ENCODE results near the gene MYCT1.

Gene MYCT1

DNA sequence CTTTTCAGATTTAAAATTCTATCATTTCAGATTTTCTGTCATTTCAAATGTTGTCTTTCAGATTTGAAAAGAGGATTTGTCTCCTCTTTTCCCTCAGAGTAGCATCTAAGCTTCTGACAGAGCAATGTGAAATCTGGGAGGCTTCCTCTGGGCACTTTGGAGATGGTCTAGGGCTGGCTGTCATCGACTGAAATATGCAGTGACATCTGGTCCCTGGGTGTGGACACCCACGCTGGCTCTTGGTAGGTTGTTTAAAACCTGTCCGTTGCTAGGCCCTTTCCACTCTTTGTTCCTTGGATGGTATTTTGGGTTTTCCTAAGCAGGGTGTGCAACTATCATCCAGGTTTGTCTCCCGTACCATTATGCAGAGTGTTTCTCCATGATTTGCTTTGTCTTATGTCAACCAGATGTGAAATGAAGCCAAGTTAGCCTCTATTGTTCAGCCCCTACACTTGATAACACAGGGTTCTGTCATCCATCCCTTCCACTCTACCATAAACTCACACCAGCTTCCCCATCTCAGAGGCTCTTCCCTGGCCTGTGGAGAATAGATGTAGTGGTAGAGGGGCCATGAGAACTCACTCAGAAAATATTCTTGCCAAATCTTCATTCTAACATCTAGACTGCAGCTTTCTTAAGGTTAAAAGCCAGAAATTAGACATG, 47.9 kb downstream of the MYCT1 start:
- Mint-ChIP-seq H3K27ac (no peak overlapping the region), H3K36me3 (ENCODE audit: low read depth) (no peaks in the 10 kb centered on the region), H3K27me3 (no peaks in the 10 kb centered on the region), H3K4me3 (no peak overlapping the region), H3K9me3 (no peaks in the 10 kb centered on the region), H3K4me1 (ENCODE audit: low read depth) (no peaks in the 10 kb centered on the region)
- intact Hi-C loops (cut with micrococcal nuclease), result no loop called here

DNA sequence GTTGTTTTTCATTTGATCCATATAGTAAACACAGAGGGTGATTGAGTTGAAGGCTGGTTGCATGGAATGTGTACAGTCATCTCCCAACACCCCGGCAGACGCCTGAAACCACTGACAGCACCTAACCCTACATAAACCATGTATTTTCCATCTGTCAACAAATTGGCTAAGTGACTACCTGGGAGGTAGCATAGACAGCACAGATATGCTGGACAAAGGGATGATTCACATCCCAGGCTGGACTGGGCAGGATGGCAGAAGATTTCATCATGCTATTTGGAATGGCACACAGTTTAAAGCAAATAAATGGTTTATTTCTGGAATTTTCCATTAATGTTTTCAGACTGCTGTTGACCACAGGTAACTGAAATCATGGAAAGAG, 48.5 kb downstream of the MYCT1 start:
- H3K36me3 Mint-ChIP-seq (ENCODE audit: low read depth), result no peaks in the 10 kb centered on the region
- intact Hi-C loops (cut with micrococcal nuclease), result no loop called here

DNA sequence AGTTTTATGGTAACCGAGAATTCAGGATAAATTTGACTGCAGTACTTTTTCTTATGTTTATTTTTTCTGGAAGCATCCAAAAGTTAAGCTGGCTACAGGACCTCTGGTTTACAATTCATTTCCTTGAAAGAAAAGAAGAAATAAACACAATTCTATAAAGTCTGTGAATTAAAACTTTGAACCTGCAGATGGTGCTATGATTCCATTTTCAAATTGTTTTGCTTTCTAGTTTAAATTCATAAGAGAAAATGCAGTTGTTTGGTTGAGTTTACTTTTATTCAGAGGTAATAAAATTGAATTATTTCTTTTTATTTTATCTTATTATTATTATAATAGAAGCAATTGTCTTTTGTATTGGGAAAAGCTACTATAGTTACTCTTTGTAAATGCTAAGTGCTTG, 51.1 kb downstream of the MYCT1 start:
- no peak overlapping the region for H3K27ac Mint-ChIP-seq
- no peaks in the 10 kb centered on the region for H3K36me3 Mint-ChIP-seq (ENCODE audit: low read depth)
- intact Hi-C loops (cut with micrococcal nuclease), result no loop called here
- no peaks in the 10 kb centered on the region for H3K27me3 Mint-ChIP-seq
- H3K4me1 Mint-ChIP-seq (ENCODE audit: low read depth), result no peaks in the 10 kb centered on the region
- H3K9me3 Mint-ChIP-seq, result no peaks in the 10 kb centered on the region
- H3K4me3 Mint-ChIP-seq, result no peak overlapping the region

More for the DNA sequence above, 48.5 kb downstream of the MYCT1 start:
- no peaks in the 10 kb centered on the region for H3K4me1 Mint-ChIP-seq (ENCODE audit: low read depth)
- no peaks in the 10 kb centered on the region for H3K27me3 Mint-ChIP-seq
- no peak overlapping the region for H3K4me3 Mint-ChIP-seq
- H3K9me3 Mint-ChIP-seq, result no peaks in the 10 kb centered on the region
- no peak overlapping the region for H3K27ac Mint-ChIP-seq

DNA sequence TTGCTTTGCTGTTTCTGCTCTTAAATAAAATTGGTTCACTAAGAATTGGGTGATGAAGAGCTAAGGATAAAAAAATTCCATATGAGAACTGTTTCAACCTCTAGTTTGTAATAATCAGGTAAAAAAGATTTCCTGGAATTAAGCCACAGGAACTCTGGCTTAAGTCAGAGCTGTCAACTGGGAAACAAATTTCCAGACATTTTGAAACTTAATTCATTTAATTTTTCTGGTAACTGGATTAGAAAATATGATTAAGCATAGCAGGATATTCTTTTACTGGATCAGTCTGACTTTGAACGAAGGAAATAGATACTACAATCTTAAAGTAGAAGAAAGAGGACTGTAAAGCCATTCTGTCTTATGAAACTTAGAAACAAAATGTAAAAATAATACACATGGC, 51.6 kb downstream of the MYCT1 start:
- Mint-ChIP-seq H3K27ac (no peak overlapping the region), H3K36me3 (ENCODE audit: low read depth) (no peaks in the 10 kb centered on the region), H3K9me3 (no peaks in the 10 kb centered on the region), H3K27me3 (no peaks in the 10 kb centered on the region), H3K4me1 (ENCODE audit: low read depth) (no peaks in the 10 kb centered on the region), H3K4me3 (no peak overlapping the region)
- intact Hi-C loops (cut with micrococcal nuclease), result no loop called here

DNA sequence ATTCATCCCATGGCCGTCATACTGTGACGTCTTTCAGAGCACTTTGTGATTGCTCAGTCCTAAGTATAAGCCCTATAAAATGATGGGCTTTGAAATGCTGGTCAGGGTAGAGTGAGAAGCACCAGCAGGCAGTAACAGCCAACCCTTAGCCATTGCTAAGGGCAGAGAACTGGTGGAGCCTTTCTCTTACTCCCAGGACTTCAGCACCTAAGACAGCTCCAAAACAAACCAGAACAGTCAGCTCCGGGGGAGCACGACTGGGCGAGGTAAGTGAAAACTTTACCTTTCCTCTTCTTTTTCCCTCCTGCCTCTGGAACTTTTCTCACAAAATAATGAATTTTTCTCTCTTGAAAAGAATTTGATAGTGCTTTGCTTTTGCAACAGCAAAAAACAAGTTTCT, 53.0 kb downstream of the MYCT1 start, which contains the start of gene VIP:
VIP (plus strand) TSS at position 104 of the 400 bp plus-strand sequence. CDS start 1,381 bp downstream, outside the sequence.
- intact Hi-C loops (cut with micrococcal nuclease), result no loop called here
- H3K9me3 Mint-ChIP-seq, result no peaks in the 10 kb centered on the region
- no peaks in the 10 kb centered on the region for H3K36me3 Mint-ChIP-seq (ENCODE audit: low read depth)
- no peak within 1 kb of the TSS for H3K4me3 Mint-ChIP-seq
- no peak within 1 kb of the TSS for H3K27ac Mint-ChIP-seq
- no peaks in the 10 kb centered on the region for H3K4me1 Mint-ChIP-seq (ENCODE audit: low read depth)
- H3K27me3 Mint-ChIP-seq, result no peaks in the 10 kb centered on the region

DNA sequence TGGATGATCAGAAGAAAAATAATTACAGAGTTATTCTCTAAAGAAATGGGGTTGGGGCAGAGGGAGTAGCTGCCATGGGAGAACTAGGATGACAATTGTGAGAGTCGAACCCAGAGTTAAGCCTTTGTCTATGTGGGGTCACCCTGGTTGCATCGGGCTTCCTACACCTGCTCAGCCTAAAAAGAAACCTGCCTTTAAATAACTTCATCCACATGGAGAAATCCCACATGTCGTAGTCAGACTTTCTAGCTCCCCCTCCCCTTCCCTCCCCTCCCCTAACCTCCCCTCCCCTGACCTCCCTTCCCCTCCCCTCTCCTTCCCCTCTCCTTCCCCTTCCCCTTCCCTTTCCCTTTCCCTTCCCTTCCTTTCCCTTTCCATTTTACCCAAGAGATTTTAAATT, 67.6 kb downstream of the MYCT1 start:
- Mint-ChIP-seq H3K27ac (no peak overlapping the region), H3K27me3 (no peaks in the 10 kb centered on the region), H3K4me1 (ENCODE audit: low read depth) (no peaks in the 10 kb centered on the region), H3K9me3 (no peaks in the 10 kb centered on the region), H3K4me3 (no peak overlapping the region), H3K36me3 (ENCODE audit: low read depth) (no peaks in the 10 kb centered on the region)
- intact Hi-C loops (cut with micrococcal nuclease), result no loop called here

DNA sequence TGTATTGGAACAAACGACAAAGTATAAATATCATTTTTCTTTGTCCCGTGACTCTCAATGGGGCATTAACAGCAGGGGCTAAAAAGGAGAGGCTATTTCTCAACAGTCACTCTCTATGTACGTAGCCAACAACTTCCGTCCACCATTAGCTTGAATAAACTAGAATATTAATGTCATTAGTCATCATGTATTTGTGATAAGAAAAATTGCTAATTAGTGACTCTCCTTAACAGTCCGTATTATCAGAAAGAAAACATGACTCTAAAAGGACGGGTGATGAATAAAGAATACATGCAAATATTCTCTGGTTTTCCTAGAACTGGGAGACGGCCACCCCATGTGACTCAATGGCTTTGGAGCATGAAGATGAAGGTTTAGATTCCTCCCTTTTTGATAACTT, 71.5 kb downstream of the MYCT1 start:
- intact Hi-C loops (cut with micrococcal nuclease), result no loop called here
- no peaks in the 10 kb centered on the region for H3K36me3 Mint-ChIP-seq (ENCODE audit: low read depth)
- no peaks in the 10 kb centered on the region for H3K9me3 Mint-ChIP-seq
- H3K4me3 Mint-ChIP-seq, result no peak overlapping the region
- H3K27me3 Mint-ChIP-seq, result no peaks in the 10 kb centered on the region
- no peaks in the 10 kb centered on the region for H3K4me1 Mint-ChIP-seq (ENCODE audit: low read depth)
- no peak overlapping the region for H3K27ac Mint-ChIP-seq

DNA sequence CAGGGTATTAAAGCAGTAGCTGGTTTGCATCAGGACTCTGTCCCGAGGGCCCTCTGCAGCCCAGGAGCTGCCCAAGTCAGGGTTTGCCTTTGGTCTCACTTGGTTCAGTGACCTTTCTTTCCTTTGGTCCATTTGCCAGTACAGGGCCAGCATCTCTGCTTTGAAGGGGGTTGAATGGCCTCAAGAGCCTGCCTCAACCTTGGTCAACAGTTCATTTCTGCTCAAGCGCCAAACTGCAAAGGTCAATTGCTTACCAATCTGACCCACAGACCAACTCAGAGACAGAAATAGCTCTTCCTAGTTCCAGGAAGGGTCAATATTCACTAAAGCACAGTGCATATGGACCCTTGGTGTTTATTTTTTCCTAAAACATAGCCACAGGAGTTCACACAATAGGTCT, 72.3 kb downstream of the MYCT1 start:
- no peaks in the 10 kb centered on the region for H3K36me3 Mint-ChIP-seq (ENCODE audit: low read depth)
- H3K9me3 Mint-ChIP-seq, result no peaks in the 10 kb centered on the region
- no peaks in the 10 kb centered on the region for H3K4me1 Mint-ChIP-seq (ENCODE audit: low read depth)
- no peak overlapping the region for H3K4me3 Mint-ChIP-seq
- H3K27ac Mint-ChIP-seq, result no peak overlapping the region
- intact Hi-C loops (cut with micrococcal nuclease), result no loop called here
- H3K27me3 Mint-ChIP-seq, result no peaks in the 10 kb centered on the region

DNA sequence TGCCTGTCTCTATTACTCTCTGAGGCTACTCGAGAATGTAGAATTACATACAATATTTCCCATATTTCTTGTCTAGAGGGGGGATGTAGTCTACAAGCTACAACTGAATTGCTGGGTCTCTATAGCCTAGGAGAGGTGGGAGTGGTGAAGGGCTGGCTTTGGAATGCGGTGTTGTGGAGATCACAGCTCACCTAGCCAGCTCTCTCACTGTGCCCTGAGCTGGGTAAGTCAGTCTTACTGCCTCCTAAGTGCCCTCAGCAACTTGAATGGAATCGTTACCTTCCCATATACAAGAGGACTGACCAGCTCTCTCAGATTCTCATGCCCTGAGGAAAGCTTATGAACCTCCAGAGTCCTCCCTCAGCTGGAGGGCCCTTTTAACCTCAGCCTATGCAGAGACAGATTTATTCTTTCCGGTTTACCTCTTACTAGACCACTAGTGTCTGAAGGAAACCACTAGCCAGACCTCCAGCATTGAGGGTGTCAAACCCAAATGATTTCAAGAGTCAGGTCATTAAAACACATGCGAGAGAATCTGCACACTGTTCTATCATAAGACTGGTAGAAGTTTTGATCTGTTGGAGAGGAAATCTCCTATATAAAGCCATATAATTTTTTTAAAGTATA, 73.5 kb downstream of the MYCT1 start:
- Mint-ChIP-seq H3K27ac (no peak overlapping the region), H3K27me3 (no peaks in the 10 kb centered on the region)

More for the DNA sequence above, 73.5 kb downstream of the MYCT1 start:
- Mint-ChIP-seq H3K36me3 (ENCODE audit: low read depth) (no peaks in the 10 kb centered on the region), H3K4me3 (no peak overlapping the region), H3K9me3 (no peaks in the 10 kb centered on the region), H3K4me1 (ENCODE audit: low read depth) (no peaks in the 10 kb centered on the region)
- intact Hi-C loops (cut with micrococcal nuclease), result no loop called here

All from dendritic cell treated with granulocyte-macrophage colony-stimulating factor and Interleukin-4, amounts not matched to agents 40 ng/mL and 50 ng/mL, for 4 days (primary cell).